Mesodermal cell (in vitro differentiated cells): ENCODE data around the gene SLC35B4.

Experiments
- H3K27ac ChIP-seq: 2 replicates; pipeline ENCODE4 v1.7.0; 2013; ENCODE audit warnings: mild to moderate bottlenecking, low read depth, low read length, moderate library complexity; ENCODE audit not compliant: severe bottlenecking
- H3K36me3 ChIP-seq: 2 replicates; pipeline ENCODE4 v1.7.1; 2013; ENCODE audit warnings: mild to moderate bottlenecking, low read length, moderate library complexity; ENCODE audit not compliant: control insufficient read depth, insufficient read depth
- H3K4me1 ChIP-seq: one replicate; pipeline ENCODE4 v1.7.1; 2013; ENCODE audit warnings: mild to moderate bottlenecking, low read length; ENCODE audit not compliant: insufficient read depth, control insufficient read depth, poor library complexity, severe bottlenecking
- H3K4me3 ChIP-seq: 2 replicates; pipeline ENCODE4 v1.7.0; 2013; ENCODE audit warnings: low read length, control low read depth, mild to moderate bottlenecking; ENCODE audit not compliant: insufficient read depth, poor library complexity, severe bottlenecking; ENCODE audit errors: extremely low read depth
- H3K9me3 ChIP-seq: 2 replicates; pipeline ENCODE4 v1.7.1; 2013; ENCODE audit warnings: mild to moderate bottlenecking, low read length, moderate library complexity; ENCODE audit not compliant: control insufficient read depth
- WGBS, 2 experiments: methylation state at CpG; one replicate each; pipeline ENCODE4 v1.1.5; 2013; ENCODE audit warnings: missing lambda C conversion rate in 2 of 2; ENCODE audit not compliant: insufficient coverage in 2 of 2; 5-methylcytosine and 5-hydroxymethylcytosine counted together

SLC35B4 gene

DNA sequence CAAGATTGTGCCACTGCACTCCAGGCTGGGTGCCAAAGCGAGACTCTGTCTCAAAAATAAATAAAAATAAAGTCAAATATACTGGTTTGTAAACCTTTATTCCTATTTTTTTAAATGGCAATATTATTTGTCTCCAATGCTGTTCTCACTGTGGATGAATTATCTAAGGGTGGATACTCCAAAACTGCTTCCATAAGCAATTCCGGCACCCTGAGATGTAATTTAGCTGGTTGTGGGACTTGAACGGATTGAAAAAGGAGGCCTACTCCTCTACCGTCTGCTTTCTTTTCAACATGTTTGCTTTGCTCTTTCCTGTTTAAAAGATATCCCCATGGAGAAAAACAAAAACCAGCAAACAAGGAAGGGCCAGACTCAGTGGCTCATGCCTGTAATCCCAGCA lies 54.4 kb downstream of the SLC35B4 start:
- H3K4me1 ChIP-seq, result no peaks in the 10 kb centered on the region
- H3K4me3 ChIP-seq, result no peak overlapping the region
- 67 to 95% methylated on average over 2 to 3 of the region's 4 CpGs for WGBS, 2 experiments
- H3K27ac ChIP-seq, result no peak overlapping the region
- H3K36me3 ChIP-seq, result no peaks in the 10 kb centered on the region
- H3K9me3 ChIP-seq, result no peaks in the 10 kb centered on the region

GRCh38 chr7:134255814-134256213 lies 60.9 kb downstream of the SLC35B4 start:
- H3K4me1 ChIP-seq, result no peaks in the 10 kb centered on the region
- 84 to 94% methylated on average over 2 to 4 of the region's 5 CpGs for WGBS, 2 experiments
- no peaks in the 10 kb centered on the region for H3K36me3 ChIP-seq
- H3K9me3 ChIP-seq, result no peaks in the 10 kb centered on the region
- H3K27ac ChIP-seq, result no peak overlapping the region
- H3K4me3 ChIP-seq, result no peak overlapping the region

GRCh38 chr7:134254311-134254710 lies 62.4 kb downstream of the SLC35B4 start:
- no peaks in the 10 kb centered on the region for H3K36me3 ChIP-seq

DNA sequence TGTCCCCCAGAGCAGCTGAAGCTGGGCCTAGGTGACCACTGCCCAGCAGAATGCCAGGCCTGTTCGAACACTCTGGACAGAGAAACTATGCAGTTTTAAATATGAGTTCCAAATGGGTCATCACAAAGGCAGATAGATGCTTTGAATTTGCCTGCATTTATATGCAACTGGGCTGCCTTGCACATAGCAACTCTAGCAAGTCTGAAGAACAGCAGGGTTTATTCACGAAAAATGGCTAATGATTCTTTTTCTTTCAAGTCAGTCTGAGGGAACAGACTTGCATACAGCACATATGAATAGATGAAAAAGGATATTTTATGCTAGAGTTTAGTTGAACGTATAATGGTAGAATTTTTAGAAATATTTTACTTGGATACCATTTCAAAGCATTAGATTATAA lies 68.5 kb downstream of the SLC35B4 start:
- no peak overlapping the region for H3K4me3 ChIP-seq
- 84 to 92% methylated on average over 1 to 2 of the region's 3 CpGs for WGBS, 2 experiments
- no peaks in the 10 kb centered on the region for H3K36me3 ChIP-seq
- no peak overlapping the region for H3K27ac ChIP-seq
- H3K9me3 ChIP-seq, result no peaks in the 10 kb centered on the region
- no peaks in the 10 kb centered on the region for H3K4me1 ChIP-seq

More at GRCh38 chr7:134254311-134254710, 62.4 kb downstream of the SLC35B4 start:
- Histone ChIP-seq H3K4me1 (no peaks in the 10 kb centered on the region), H3K9me3 (no peaks in the 10 kb centered on the region), H3K27ac (no peak overlapping the region), H3K4me3 (no peak overlapping the region)
- 94% methylated on average over 2 of the region's 3 CpGs; no CpG with 5 or more reads in 1 of the 2 experiments for WGBS, 2 experiments

GRCh38 chr7:134246761-134247160 lies 70.0 kb downstream of the SLC35B4 start:
- H3K36me3 ChIP-seq, result no peaks in the 10 kb centered on the region
- no CpG with 5 or more reads among the region's 2 CpGs for WGBS, 2 experiments
- no peak overlapping the region for H3K4me3 ChIP-seq
- H3K4me1 ChIP-seq, result no peaks in the 10 kb centered on the region
- no peaks in the 10 kb centered on the region for H3K9me3 ChIP-seq
- H3K27ac ChIP-seq, result no peak overlapping the region

DNA sequence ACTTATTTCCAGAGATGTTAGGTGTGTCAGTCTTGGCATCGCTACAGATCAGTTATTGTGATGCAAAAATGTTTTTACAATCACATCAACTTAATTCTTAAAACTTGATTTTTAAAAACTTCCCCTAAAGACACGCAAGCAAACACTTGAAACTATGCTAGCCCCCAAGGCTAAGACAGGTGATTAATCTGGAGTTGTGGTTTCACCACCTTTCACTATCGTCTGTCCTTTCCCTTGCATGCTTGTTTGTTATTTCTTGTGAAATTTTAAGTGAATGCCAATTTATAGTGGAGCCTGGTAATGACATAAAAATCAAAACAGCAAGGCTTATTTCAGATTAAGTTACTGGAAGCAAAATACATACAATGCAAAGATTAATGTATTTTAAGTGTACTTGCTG lies 70.4 kb downstream of the SLC35B4 start:
- WGBS, 2 experiments, result 80% methylated on average over 1 of the region's 3 CpGs; no CpG with 5 or more reads in 1 of the 2 experiments
- no peak overlapping the region for H3K27ac ChIP-seq
- no peaks in the 10 kb centered on the region for H3K36me3 ChIP-seq
- no peaks in the 10 kb centered on the region for H3K4me1 ChIP-seq
- no peak overlapping the region for H3K4me3 ChIP-seq
- H3K9me3 ChIP-seq, result no peaks in the 10 kb centered on the region

GRCh38 chr7:134245253-134245652 lies 71.5 kb downstream of the SLC35B4 start:
- no peak overlapping the region for H3K27ac ChIP-seq
- no peaks in the 10 kb centered on the region for H3K36me3 ChIP-seq
- no peak overlapping the region for H3K4me3 ChIP-seq
- 100% methylated on average over 2 of the region's 2 CpGs; no CpG with 5 or more reads in 1 of the 2 experiments for WGBS, 2 experiments
- no peaks in the 10 kb centered on the region for H3K4me1 ChIP-seq
- H3K9me3 ChIP-seq, result no peaks in the 10 kb centered on the region
